GM23338 (cell line): ENCODE measurements around the gene MAST2.

Experiments
- CREB1 ChIP-seq: fragments of 250-450 bp; sonication (Bioruptor Pico); IDR thresholded peaks from 2 replicates; pipeline ENCODE4 v1.5.0; 2020; ENCODE audit warnings: low read depth, mild to moderate bottlenecking, moderate library complexity
- CTCF ChIP-seq, 2 experiments: fragments of 200-600 bp in 1 of 2; sonication (generic) in 1 of 2; conservative IDR thresholded peaks; 2 replicates each; pipeline versions ENCODE4 v1.5.1 to v1.6.1; 2016 to 2017; ENCODE audit warnings: antibody characterized with exemption in 2 of 2, low read depth in 2 of 2, mild to moderate bottlenecking in 2 of 2, moderate library complexity in 1 of 2
- EZH2 ChIP-seq: fragments of 200-600 bp; sonication (generic); IDR thresholded peaks from one replicate; pipeline ENCODE4 v1.8.0; 2017; ENCODE audit warnings: antibody characterized with exemption, mild to moderate bottlenecking, low read depth; ENCODE audit not compliant: unreplicated experiment
- EZH2phosphoT487 ChIP-seq: fragments of 200-600 bp; sonication (generic); IDR thresholded peaks from one replicate; pipeline ENCODE4 v1.8.1; 2018; ENCODE audit warnings: antibody characterized with exemption; ENCODE audit not compliant: unreplicated experiment
- JUNB ChIP-seq: IDR thresholded peaks from one replicate; pipeline ENCODE4 v1.6.1; 2016; ENCODE audit warnings: antibody characterized with exemption; ENCODE audit not compliant: unreplicated experiment
- POLR2AphosphoS5 ChIP-seq: IDR thresholded peaks from 2 replicates; pipeline ENCODE4 v1.6.1; 2016; ENCODE audit warnings: antibody characterized with exemption, low read depth
- REST ChIP-seq: IDR thresholded peaks from one replicate; pipeline ENCODE4 v1.6.1; 2018; ENCODE audit warnings: antibody characterized with exemption; ENCODE audit not compliant: unreplicated experiment
- STAT1 ChIP-seq: IDR thresholded peaks from one replicate; pipeline ENCODE4 v1.6.1; 2016; ENCODE audit warnings: antibody characterized with exemption; ENCODE audit not compliant: unreplicated experiment
- ZNF114 ChIP-seq: fragments of 250-450 bp; sonication (Bioruptor Pico); IDR thresholded peaks from 2 replicates; pipeline ENCODE4 v1.5.0; 2020; ENCODE audit warnings: mild to moderate bottlenecking, moderate library complexity
- ZNF331 ChIP-seq: fragments of 250-450 bp; sonication (Bioruptor Pico); IDR thresholded peaks from 2 replicates; pipeline ENCODE4 v1.5.0; 2020; ENCODE audit warnings: low read depth, mild to moderate bottlenecking, moderate library complexity
- TF ChIP-seq, protein P1 (sequence below): IDR thresholded peaks from 2 replicates; pipeline ENCODE4 v1.6.1; 2016; ENCODE audit warnings: antibody characterized with exemption
- TF ChIP-seq, protein P2 (sequence below): fragments of 250-450 bp; sonication (Bioruptor Pico); IDR thresholded peaks from 2 replicates; pipeline ENCODE4 v1.5.0; 2020; ENCODE audit warnings: mild to moderate bottlenecking, moderate library complexity

GRCh38 chr1:45928486-45929205 is 125.2 kb downstream of the MAST2 start:
- TF ChIP-seq POLR2AphosphoS5 (no peak), REST (no peak), CTCF (conservative IDR thresholded peaks at IDR 0.05; ENCODE audit: low read depth in 2 of 2) (no peak), CREB1 (CRISPR knock-in tag) (no peak), EZH2 (no peak), EZH2phosphoT487 (no peak), JUNB (no peak), STAT1 (no peak), ZNF114 (no peak), ZNF331 (no peak)
- TF ChIP-seq, protein P1, sequence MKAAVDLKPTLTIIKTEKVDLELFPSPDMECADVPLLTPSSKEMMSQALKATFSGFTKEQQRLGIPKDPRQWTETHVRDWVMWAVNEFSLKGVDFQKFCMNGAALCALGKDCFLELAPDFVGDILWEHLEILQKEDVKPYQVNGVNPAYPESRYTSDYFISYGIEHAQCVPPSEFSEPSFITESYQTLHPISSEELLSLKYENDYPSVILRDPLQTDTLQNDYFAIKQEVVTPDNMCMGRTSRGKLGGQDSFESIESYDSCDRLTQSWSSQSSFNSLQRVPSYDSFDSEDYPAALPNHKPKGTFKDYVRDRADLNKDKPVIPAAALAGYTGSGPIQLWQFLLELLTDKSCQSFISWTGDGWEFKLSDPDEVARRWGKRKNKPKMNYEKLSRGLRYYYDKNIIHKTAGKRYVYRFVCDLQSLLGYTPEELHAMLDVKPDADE, result no peak
- TF ChIP-seq, protein P2, sequence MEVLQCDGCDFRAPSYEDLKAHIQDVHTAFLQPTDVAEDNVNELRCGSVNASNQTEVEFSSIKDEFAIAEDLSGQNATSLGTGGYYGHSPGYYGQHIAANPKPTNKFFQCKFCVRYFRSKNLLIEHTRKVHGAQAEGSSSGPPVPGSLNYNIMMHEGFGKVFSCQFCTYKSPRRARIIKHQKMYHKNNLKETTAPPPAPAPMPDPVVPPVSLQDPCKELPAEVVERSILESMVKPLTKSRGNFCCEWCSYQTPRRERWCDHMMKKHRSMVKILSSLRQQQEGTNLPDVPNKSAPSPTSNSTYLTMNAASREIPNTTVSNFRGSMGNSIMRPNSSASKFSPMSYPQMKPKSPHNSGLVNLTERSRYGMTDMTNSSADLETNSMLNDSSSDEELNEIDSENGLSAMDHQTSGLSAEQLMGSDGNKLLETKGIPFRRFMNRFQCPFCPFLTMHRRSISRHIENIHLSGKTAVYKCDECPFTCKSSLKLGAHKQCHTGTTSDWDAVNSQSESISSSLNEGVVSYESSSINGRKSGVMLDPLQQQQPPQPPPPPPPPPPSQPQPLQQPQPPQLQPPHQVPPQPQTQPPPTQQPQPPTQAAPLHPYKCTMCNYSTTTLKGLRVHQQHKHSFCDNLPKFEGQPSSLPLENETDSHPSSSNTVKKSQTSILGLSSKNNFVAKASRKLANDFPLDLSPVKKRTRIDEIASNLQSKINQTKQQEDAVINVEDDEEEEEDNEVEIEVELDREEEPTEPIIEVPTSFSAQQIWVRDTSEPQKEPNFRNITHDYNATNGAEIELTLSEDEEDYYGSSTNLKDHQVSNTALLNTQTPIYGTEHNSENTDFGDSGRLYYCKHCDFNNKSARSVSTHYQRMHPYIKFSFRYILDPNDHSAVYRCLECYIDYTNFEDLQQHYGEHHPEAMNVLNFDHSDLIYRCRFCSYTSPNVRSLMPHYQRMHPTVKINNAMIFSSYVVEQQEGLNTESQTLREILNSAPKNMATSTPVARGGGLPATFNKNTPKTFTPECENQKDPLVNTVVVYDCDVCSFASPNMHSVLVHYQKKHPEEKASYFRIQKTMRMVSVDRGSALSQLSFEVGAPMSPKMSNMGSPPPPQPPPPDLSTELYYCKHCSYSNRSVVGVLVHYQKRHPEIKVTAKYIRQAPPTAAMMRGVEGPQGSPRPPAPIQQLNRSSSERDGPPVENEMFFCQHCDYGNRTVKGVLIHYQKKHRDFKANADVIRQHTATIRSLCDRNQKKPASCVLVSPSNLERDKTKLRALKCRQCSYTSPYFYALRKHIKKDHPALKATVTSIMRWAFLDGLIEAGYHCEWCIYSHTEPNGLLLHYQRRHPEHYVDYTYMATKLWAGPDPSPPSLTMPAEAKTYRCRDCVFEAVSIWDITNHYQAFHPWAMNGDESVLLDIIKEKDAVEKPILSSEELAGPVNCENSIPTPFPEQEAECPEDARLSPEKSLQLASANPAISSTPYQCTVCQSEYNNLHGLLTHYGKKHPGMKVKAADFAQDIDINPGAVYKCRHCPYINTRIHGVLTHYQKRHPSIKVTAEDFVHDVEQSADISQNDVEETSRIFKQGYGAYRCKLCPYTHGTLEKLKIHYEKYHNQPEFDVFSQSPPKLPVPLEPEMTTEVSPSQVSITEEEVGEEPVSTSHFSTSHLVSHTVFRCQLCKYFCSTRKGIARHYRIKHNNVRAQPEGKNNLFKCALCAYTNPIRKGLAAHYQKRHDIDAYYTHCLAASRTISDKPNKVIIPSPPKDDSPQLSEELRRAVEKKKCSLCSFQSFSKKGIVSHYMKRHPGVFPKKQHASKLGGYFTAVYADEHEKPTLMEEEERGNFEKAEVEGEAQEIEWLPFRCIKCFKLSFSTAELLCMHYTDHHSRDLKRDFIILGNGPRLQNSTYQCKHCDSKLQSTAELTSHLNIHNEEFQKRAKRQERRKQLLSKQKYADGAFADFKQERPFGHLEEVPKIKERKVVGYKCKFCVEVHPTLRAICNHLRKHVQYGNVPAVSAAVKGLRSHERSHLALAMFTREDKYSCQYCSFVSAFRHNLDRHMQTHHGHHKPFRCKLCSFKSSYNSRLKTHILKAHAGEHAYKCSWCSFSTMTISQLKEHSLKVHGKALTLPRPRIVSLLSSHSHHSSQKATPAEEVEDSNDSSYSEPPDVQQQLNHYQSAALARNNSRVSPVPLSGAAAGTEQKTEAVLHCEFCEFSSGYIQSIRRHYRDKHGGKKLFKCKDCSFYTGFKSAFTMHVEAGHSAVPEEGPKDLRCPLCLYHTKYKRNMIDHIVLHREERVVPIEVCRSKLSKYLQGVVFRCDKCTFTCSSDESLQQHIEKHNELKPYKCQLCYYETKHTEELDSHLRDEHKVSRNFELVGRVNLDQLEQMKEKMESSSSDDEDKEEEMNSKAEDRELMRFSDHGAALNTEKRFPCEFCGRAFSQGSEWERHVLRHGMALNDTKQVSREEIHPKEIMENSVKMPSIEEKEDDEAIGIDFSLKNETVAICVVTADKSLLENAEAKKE (CRISPR knock-in tag), result no peak
